HG03469 (cell line): ENCODE measurements around the gene TMOD4.

Source experiments
- ATAC-seq: cut with Tn5 transposase; IDR thresholded peaks from one replicate; pipeline ENCODE4 v1.9.1; 2021; ENCODE audit warnings: mild to moderate bottlenecking, moderate library complexity, moderate number of reproducible peaks; ENCODE audit not compliant: unreplicated experiment

Gene TMOD4

GRCh38 chr1:151176514-151177045 lies 799 bp upstream of the TMOD4 start:
- no peak for ATAC-seq

- no peak for ATAC-seq
These were observed 590 bp downstream of the TMOD4 start for GRCh38 chr1:151175041-151175741.

DNA sequence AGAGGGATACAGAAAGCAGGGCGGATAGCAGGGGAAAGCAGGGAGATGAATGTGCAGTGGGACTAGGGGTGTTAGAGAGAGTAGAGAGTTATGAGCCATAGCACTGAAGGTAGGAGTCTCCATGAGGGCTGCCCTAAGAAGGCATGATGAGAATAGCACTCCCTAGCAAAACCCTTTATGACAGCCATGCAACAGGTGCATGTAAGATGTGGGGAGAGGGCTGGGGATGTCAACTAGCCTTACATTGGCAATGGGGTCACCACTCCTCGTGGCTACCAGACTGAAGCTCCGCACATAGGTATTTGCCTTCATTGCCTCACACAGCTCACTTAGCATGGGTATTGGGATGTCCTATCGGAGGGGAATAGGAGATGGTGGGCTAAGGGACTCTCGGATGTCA lies 4.6 kb downstream of the TMOD4 start:
- no peak for ATAC-seq

DNA sequence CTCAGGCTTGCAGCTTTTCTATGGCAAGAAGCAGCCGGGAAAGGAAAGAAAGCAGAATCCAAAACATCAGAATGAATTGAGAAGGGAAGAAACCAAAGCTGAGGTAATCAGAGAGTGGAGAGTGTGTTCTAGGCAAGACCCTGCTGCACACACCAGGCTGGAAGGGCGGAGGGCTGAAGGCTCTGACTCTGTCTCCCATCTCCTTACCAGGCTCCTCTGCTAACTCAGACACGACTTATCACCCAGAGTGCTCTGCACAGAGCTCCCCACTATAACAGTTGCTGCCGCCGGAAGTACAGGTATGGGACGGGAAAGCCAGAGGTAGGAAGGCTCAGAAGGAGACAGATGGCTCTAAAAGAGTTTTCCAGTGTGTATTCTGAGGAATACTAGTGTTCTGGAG lies 8.7 kb downstream of the TMOD4 start:
- no peak for ATAC-seq

DNA sequence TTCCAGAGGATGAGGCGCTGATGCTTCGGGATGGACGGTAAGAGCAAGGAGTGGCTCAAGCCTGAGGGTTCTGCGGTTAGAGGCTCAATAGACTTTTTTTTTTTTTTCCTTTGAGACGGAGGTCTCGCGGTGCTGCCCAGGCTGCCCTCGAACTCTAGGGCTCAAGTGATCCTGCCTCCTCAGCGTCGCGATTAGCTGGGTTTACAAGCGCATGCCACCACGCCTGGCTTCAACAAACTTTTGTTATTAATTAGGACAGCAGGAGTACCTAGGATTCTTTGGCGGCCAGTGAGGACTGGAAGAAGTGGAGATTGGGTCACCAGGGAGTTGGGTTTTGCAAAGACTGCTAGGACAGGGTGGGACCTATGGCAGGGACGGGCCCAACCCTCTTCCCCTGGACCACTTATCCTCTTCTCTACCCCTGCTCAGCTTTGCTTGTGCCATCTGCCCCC lies 9.2 kb downstream of the TMOD4 start:
- no peak for ATAC-seq

DNA sequence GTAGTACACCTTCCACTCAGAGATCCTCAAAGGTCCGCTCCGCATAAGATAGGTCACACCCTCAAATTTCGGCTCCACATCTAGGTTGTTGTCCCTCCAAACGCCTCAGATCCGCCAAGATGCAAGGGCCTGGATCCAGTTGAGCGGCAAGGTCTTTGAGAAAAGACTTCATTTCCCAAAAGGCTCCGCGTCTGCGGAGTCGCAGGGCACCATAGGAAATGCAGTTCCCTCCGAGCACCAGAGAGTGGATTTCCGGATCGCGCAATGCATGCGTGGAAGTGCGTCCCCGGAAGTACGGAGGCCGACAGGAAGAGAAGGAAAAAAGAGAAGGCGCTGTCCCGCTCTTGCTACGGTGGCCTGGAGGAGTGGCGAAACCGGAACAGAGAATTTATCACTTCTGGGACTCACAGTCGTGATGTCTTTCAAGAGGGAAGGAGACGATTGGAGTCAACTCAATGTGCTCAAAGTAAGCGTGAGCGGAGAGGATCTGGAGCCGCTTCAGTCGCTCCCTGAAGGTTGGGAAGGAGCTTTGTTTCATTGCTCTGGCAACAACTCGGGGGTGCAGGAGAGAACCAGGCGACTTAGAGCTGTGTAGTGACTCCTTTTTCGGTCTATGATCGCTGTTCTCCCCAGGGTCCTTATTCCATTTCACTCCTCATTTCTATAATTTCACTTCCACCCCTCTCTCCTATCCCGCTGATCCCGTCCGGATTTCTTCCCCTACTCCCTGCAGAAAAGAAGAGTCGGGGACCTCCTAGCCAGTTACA lies 9.9 kb downstream of the TMOD4 start, which contains the start of the genes LYSMD1 and SCNM1:
TSS of gene LYSMD1 (minus strand) at position 165 of the 767 bp plus-strand sequence. CDS start 644 bp downstream, outside the sequence.
TSS of gene SCNM1 (plus strand) at position 407 of the 767 bp plus-strand sequence. CDS start at position 416, 9 bp downstream.
- ATAC-seq, result peak; percentile 74

DNA sequence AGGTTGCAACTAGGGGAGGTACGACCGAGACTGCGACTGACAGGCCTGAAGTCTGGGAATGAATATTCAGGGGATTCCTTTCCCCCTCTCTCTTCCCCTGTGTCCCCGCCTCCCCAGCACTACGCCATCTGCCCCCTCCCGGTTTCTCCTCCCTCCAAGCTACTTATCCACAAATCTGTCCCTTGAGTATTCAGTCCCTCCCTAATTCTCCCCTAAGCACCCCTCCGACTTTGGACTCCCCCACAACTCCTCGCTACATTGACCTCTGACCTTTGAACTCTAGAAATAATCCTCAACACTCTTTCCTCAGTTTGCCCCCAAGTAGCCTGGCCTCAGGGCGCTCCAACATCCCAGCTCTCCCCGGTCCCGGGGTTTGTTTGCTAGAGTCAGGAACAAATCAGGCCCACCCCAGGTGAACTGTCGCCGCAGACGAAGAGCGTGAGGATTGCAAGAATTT lies 10.5 kb downstream of the TMOD4 start:
- peak; percentile 14 for ATAC-seq

GRCh38 chr1:151164732-151165280 lies 11.0 kb downstream of the TMOD4 start:
- no peak for ATAC-seq

DNA sequence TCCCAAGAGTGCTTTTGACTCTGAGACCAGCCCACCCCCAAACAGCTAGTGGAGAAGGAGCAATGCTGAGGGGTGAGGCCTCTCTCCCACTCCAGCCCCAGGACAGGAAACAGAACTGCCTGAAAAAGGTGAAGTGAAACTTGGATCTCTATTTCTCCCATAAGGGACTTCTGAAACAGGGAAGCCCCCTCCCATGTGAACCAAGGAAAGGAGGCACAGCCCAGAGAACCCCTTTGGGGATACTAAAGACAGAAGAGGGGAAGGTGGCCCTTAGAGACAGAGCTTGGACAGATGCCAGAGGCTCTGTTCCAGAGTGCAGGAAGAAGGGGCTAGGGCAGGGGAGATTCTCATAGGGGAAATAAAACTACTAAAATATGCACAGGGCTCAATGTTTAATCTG lies 16.4 kb downstream of the TMOD4 start:
- ATAC-seq, result no peak

DNA sequence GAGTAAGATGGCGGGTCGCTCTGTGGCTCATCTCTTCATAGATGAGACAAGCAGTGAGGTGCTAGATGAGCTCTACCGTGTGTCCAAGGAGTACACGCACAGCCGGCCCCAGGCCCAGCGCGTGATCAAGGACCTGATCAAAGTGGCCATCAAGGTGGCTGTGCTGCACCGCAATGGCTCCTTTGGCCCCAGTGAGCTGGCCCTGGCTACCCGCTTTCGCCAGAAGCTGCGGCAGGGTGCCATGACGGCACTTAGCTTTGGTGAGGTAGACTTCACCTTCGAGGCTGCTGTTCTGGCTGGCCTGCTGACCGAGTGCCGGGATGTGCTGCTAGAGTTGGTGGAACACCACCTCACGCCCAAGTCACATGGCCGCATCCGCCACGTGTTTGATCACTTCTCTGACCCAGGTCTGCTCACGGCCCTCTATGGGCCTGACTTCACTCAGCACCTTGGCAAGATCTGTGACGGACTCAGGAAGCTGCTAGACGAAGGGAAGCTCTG lies 17.0 kb downstream of the TMOD4 start:
- no peak for ATAC-seq

- no peak for ATAC-seq
These were observed 17.5 kb downstream of the TMOD4 start for GRCh38 chr1:151158326-151158725.

GRCh38 chr1:151157067-151157531 lies 18.7 kb downstream of the TMOD4 start:
- ATAC-seq, result no peak

DNA sequence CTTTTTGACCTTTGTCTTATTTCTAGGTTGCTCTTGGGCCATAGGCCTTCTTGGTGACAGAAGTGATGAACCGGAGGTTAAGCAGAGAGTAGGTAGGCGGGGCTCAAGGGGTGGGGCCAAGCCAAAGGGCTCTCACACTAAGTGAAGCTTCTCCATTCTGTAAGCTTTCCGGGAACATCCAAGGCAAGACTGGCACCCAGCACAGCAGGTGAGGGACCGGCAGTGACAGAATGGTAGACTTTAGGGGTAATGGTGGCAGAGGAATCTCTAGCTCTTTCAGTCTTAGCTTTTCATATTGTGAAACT lies 19.3 kb downstream of the TMOD4 start, which contains the start of gene TNFAIP8L2:
TSS of gene TNFAIP8L2 (plus strand) at position 135 of the 305 bp plus-strand sequence. CDS start 2,049 bp downstream, outside the sequence.
- no peak for ATAC-seq

DNA sequence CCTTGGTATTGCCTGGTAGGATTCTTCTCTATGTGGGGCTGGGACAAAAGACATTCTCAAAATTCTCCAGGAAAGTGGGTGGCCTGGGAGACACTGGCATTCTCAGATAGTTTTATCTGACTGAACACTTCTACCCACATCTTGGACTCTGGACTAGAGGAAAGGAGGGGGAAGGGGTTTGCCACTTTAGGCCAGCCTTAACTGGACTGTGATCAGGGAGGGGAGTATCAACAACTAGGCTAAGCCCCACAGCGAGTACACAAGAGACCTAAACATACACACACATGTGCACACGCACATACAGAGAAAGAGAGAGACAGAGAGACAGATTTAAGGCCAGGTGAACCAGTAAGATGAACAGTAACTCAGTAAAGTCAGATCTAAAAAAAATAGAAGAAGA lies 28.1 kb downstream of the TMOD4 start:
- ATAC-seq, result no peak

GRCh38 chr1:151147132-151147503 lies 28.7 kb downstream of the TMOD4 start:
- no peak for ATAC-seq

DNA sequence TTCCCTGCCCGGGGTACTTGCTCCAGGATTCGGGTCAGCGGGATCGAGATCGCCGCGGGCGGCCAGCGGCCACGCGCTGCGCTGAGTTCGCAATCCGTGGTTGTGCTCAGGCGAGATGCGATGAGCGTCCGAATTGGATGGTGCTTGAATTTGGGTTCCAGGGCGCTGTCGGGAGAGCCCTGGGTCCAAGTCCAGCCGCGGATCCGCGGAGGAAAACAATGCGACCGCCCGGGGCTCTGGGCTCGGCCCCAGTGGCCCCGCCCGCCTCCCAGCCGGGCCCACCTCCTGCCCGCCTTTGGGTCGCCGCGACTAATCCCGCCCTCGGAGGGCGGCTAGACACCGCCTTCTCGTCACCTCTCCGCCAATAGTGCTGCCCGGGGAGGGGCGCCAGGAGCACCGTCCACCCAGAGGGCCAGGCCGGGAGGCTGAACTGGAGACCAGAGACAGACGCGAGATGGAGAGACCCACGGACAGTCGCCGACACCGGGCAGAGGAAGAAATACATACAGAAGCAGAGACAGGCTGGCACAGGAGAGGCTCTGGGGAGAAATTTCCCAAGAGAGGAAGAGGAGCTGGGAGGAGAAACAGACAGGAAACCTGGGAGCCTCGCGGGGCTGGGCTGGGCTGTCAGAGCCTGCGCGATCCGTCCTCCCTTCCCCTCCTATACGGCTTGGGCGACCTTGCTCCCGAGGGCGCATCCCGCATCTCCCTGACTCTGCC lies 29.2 kb downstream of the TMOD4 start, which contains the start of gene SEMA6C:
TSS of gene SEMA6C (minus strand) at position 220 of the 720 bp plus-strand sequence. CDS start 4,010 bp downstream, outside the sequence.
- peak; percentile 92 for ATAC-seq

DNA sequence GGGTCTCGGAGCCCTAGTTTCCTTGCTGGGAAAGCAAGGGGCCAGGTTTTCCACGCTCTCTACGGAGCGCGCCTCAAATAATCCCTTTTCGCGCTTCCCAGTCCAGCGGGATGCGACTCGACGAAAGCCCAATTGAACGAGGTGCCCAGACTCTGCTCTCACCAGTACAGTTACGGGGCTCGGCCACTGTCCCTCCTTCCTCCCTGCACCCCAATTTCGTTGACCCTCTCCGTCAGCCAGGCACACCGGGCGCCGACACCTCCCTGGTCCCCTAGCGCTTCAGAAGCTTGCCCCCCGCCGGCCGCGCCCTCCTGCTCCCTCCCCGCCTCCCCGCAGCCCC lies 29.7 kb downstream of the TMOD4 start:
- no peak for ATAC-seq

DNA sequence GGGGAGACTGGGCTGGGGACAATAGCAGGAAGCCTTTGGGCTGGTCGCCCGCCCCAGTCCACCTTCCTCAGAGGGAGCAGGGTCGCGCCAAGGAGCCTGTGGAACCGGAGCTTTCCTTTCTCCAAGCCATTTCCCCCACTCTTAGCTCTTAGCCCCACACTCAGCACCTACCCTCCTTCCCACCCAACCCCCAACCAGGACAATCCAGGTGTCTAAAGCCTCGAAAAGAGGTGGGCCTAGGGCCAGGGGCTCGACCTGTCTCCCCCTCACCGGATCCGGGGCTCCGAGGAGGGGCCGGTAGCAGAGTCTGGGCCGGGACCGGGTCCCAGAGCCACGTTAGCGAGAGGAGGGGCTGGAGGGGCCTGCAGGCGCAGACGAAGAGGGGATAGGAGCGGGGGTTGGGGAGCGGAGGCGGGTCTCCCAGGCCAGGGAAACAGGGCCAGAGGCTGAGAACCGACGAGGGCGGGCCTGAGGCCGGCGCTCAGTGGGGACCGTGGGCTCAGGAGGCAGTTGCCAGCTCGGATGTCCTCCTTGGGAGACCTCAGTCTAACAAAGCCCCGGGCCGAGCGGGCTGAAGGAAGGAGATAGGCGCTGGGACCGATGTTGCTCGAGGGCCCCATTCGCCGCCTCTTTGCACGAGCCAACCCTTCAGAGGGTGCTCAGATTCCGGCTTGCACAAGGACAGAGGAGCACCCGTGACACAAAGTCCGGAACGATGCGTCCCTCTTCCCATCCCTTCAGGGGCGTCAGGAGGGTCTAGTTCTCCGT lies 30.3 kb downstream of the TMOD4 start:
- ATAC-seq, result no peak

- no peak for ATAC-seq
These were observed 31.1 kb downstream of the TMOD4 start for GRCh38 chr1:151144474-151145303.
